ENCODE data around the gene RGS7.

- TF ChIP-seq CTCF (IDR thresholded peaks at IDR 0.05; ENCODE audit: low read depth, low read length) (no peak), EZH2phosphoT487 (IDR thresholded peaks at IDR 0.05; ENCODE audit: low read depth) (no peak)
These were observed 409.4 kb downstream of the RGS7 start for GRCh38 chr1:240947438-240948224.

All from OCI-LY3 (cell line).